B cell (primary cell): ENCODE results near the gene COMT. TPM values are rescaled to one million over a fixed set of nuclear protein-coding genes. Genes with fewer than 3 reads are reported as not detected.

ENCODE experiments used
- ATAC-seq: fragments of 200-7000 bp; cut with Tn5 transposase; one replicate; pipeline ENCODE4 v1.10.0; 2021; ENCODE audit warnings: low read depth, mild to moderate bottlenecking, moderate number of reproducible peaks, moderate library complexity
- CTCF ChIA-PET: fragments of 350-600 bp; sonication (Branson Sonifier 250); formaldehyde crosslinking; loops from one replicate; lab custom pipeline; 2021; ENCODE audit warnings: antibody characterized with exemption, inconsistent platforms; lab: Charles Lee
- POLR2A ChIA-PET: fragments of 350-600 bp; sonication (Branson Sonifier 250); formaldehyde crosslinking; loops from one replicate; lab custom pipeline; 2021; ENCODE audit warnings: antibody characterized with exemption; lab: Charles Lee
- DNase-seq: peaks from one replicate; pipeline ENCODE4 v3.0.0; 2013
- H2AFZ ChIP-seq: 2 replicates; pipeline ENCODE4 v1.6.1; 2012; ENCODE audit warnings: mild to moderate bottlenecking, low read depth, low read length; ENCODE audit not compliant: insufficient read depth, poor library complexity, severe bottlenecking
- H3K27ac ChIP-seq, 2 donors: 1 replicate in 1 of 2; 2 replicates in 1 of 2; pipeline ENCODE4 v1.5.1; 2012 to 2013; ENCODE audit warnings: low read length in 2 of 2, mild to moderate bottlenecking in 2 of 2, moderate library complexity in 1 of 2
- H3K27me3 ChIP-seq, 4 experiments: fragments of 200-600 bp in 1 of 4; sonication (generic) in 1 of 4; replicated peaks in 1 of 4; 1 replicate in 2 of 4; 2 replicates in 2 of 4; pipeline versions ENCODE4 v1.6.1 to v1.7.0; 2013 to 2016; ENCODE audit warnings: low read length in 3 of 4, mild to moderate bottlenecking in 2 of 4, mixed read lengths in 1 of 4, moderate library complexity in 1 of 4; ENCODE audit not compliant: insufficient read depth in 4 of 4, control insufficient read depth in 3 of 4; ENCODE audit errors: control extremely low read depth in 1 of 4
- H3K36me3 ChIP-seq, 2 experiments: replicated peaks in 1 of 2; 1 replicate in 1 of 2; 2 replicates in 1 of 2; pipeline versions ENCODE4 v1.6.1 to v1.7.1; 2013; ENCODE audit warnings: low read length in 1 of 2; ENCODE audit not compliant: insufficient read depth in 2 of 2, control insufficient read depth in 1 of 2; ENCODE audit errors: control extremely low read depth in 1 of 2, extremely low read depth in 1 of 2
- H3K4me1 ChIP-seq, 2 donors: fragments of 200-600 bp in 1 of 2; sonication (generic) in 1 of 2; 1 replicate in 1 of 2; 2 replicates in 1 of 2; pipeline versions ENCODE4 v1.5.1 to v1.6.1; 2013 to 2017; ENCODE audit warnings: low read length in 2 of 2; ENCODE audit not compliant: control insufficient read depth in 2 of 2, insufficient read depth in 2 of 2
- H3K4me2 ChIP-seq: replicated peaks from 2 replicates; pipeline ENCODE3; 2012; ENCODE audit warnings: mild to moderate bottlenecking, low read depth, low read length; ENCODE audit not compliant: poor library complexity, severe bottlenecking
- H3K4me3 ChIP-seq, 5 experiments: fragments of 200-600 bp in 1 of 5; sonication (generic) in 1 of 5; 1 replicate in 3 of 5; 2 replicates in 2 of 5; pipeline versions ENCODE4 v1.5.1 to v1.7.0; 2011 to 2016; ENCODE audit warnings: low read length in 4 of 5, mild to moderate bottlenecking in 4 of 5, low read depth in 2 of 5, control low read depth in 1 of 5, moderate library complexity in 1 of 5; ENCODE audit not compliant: insufficient read depth in 1 of 5; ENCODE audit errors: control extremely low read depth in 1 of 5, extremely low read depth in 1 of 5
- H3K79me2 ChIP-seq: fragments of 200-600 bp; sonication (generic); one replicate; pipeline ENCODE4 v1.6.0; 2016; ENCODE audit warnings: low read length; ENCODE audit not compliant: control insufficient read depth, insufficient read depth
- H3K9ac ChIP-seq: fragments of 200-600 bp; sonication (generic); 2 replicates; pipeline ENCODE4 v1.6.1; 2017; ENCODE audit warnings: mild to moderate bottlenecking, low read length, moderate library complexity
- H3K9me3 ChIP-seq, 3 donors: one replicate each; pipeline versions ENCODE4 v1.6.1 to v1.7.1; 2013; ENCODE audit warnings: low read length in 2 of 3; ENCODE audit not compliant: control insufficient read depth in 2 of 3, insufficient read depth in 1 of 3; ENCODE audit errors: control extremely low read depth in 1 of 3
- H4K20me1 ChIP-seq: 2 replicates; pipeline ENCODE4 v1.6.0; 2012; ENCODE audit warnings: mild to moderate bottlenecking, low read length; ENCODE audit not compliant: insufficient read depth, control insufficient read depth, poor library complexity, severe bottlenecking
- H3K27ac Mint-ChIP-seq: one replicate; pipeline ENCODE4 v1.8.0; 2021; ENCODE audit warnings: mixed read lengths
- H3K27me3 Mint-ChIP-seq: one replicate; pipeline ENCODE4 v1.8.0; 2021; ENCODE audit warnings: mixed read lengths
- H3K4me1 Mint-ChIP-seq: one replicate; pipeline ENCODE4 v1.8.0; 2021; ENCODE audit warnings: mixed read lengths
- H3K4me3 Mint-ChIP-seq: one replicate; pipeline ENCODE4 v1.8.0; 2021; ENCODE audit warnings: mixed read lengths
- H3K9me3 Mint-ChIP-seq: one replicate; pipeline ENCODE4 v1.8.0; 2022; ENCODE audit warnings: mixed read lengths; ENCODE audit not compliant: insufficient read depth
- EZH2 ChIP-seq: IDR thresholded peaks from 2 replicates; pipeline ENCODE4 v1.6.1; 2012; ENCODE audit warnings: borderline replicate concordance, low read depth, mild to moderate bottlenecking, moderate library complexity, low read length; ENCODE audit not compliant: insufficient read depth, poor library complexity, severe bottlenecking
- WGBS: methylation state at CpG from one replicate; pipeline ENCODE4 v1.1.5; 2013; ENCODE audit warnings: missing lambda C conversion rate; ENCODE audit not compliant: insufficient coverage; 5-methylcytosine and 5-hydroxymethylcytosine counted together
- intact Hi-C: fragments of 100-400 bp; cut with micrococcal nuclease; formaldehyde crosslinking; loops from one replicate; pipeline ENCODE4 v1.10.0; 2022
- polyA plus RNA-seq: library from polyadenylated mRNA; depleted of rRNA; stranded (reverse); fragments of >200 nt; gene quantifications from 2 replicates; pipeline ENCODE4 v1.2.3, GENCODE V29; 2012
- total RNA-seq, 2 donors: library from RNA; stranded (reverse); fragments of 120-200 nt in 1 of 2; gene quantifications; 1 replicate in 1 of 2; 2 replicates in 1 of 2; pipeline versions ENCODE4 v1.2.3 to v1.2.4, GENCODE V29; 2013 to 2022
- TF ChIP-seq, protein P1 (sequence below): fragments of 200-600 bp; IDR thresholded peaks from one replicate; pipeline ENCODE4 v1.8.0; 2022; ENCODE audit warnings: antibody characterized with exemption, mild to moderate bottlenecking

Gene COMT
- total and polyA plus RNA-seq, 2 donors (not counting 1 experiment from before 2014, with no cell fraction given), result 32.6 to 58.3 TPM

GRCh38 chr22:19976671-19977070, 35.1 kb downstream of the COMT start:
- intact Hi-C loops, result no loop called here
- Histone ChIP-seq H3K79me2 (no peaks in the 10 kb centered on the region), H3K9ac (no peak overlapping the region), H3K4me3 (no peak overlapping the region), H3K27ac (no peak overlapping the region), H3K36me3 (no peaks in the 10 kb centered on the region), H3K4me1 (no peaks in the 10 kb centered on the region), H3K9me3 (no peaks in the 10 kb centered on the region), H2AFZ (no peak overlapping the region), H4K20me1 (no peaks in the 10 kb centered on the region), H3K4me2 (no peak overlapping the region), H3K27me3 (no peaks in the 10 kb centered on the region)
- Mint-ChIP-seq H3K4me3 (no peak overlapping the region), H3K27ac (no peak overlapping the region), H3K4me1 (peaks cover 9% of the 10 kb centered on the region), H3K27me3 (no peaks in the 10 kb centered on the region), H3K9me3 (no peaks in the 10 kb centered on the region)
- no peak for ATAC-seq
- 100% methylated on average over 2 of the region's 3 CpGs for WGBS
- POLR2A ChIA-PET, result no interaction called here
- TF ChIP-seq EZH2, result no peak
- TF ChIP-seq, protein P1, sequence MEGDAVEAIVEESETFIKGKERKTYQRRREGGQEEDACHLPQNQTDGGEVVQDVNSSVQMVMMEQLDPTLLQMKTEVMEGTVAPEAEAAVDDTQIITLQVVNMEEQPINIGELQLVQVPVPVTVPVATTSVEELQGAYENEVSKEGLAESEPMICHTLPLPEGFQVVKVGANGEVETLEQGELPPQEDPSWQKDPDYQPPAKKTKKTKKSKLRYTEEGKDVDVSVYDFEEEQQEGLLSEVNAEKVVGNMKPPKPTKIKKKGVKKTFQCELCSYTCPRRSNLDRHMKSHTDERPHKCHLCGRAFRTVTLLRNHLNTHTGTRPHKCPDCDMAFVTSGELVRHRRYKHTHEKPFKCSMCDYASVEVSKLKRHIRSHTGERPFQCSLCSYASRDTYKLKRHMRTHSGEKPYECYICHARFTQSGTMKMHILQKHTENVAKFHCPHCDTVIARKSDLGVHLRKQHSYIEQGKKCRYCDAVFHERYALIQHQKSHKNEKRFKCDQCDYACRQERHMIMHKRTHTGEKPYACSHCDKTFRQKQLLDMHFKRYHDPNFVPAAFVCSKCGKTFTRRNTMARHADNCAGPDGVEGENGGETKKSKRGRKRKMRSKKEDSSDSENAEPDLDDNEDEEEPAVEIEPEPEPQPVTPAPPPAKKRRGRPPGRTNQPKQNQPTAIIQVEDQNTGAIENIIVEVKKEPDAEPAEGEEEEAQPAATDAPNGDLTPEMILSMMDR, result no peak
- no peak for DNase-seq
- CTCF ChIA-PET, result no interaction called here

DNA sequence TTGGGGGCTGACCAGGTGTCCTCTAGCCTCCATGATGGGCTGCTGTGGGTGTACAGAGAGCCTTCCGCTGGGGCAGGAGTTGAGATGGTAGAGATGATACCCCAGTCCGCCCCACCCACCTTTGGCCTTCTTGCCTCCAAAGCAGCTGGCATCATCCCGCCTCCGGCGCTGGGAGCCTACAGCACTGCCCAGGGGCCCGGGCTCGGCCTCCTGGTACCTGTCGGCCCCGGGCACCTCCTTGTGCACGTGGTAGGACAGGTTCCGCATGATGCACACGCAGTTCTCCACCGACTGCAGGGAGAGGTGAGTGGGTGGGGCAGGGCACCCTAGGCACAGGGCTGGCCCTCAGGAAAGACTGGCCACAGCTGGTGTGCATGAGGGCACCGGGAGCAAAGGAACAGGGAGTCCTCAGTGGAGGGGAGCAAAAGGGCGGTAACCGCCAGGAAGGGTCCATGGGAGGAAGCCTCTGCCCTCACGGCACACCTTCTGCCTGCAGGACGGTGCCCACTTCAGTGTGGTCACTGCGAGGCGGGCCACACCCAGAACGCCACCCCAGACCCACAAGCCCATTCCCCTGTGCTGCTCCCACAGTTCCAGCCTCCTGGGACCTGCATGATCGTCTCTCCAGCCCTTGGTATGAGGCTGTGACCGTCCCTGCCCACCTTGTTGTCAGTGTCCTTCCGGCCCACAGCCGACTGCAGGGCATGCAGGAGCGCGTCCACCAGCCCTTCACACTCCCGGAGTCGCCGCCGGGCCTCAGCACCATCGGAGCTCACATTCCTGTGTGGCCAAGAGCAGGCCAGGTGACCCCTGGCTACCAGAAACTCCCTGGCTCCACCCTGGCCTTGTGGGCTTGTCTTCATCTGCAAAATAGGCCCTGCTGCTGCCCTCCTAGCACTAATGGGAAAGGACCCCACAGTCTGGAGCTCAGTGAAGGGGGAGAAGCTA, 36.0 kb downstream of the COMT start:
- Mint-ChIP-seq H3K4me1 (peaks cover 9% of the 10 kb centered on the region), H3K4me3 (no peak overlapping the region), H3K9me3 (no peaks in the 10 kb centered on the region), H3K27ac (no peak overlapping the region), H3K27me3 (no peaks in the 10 kb centered on the region)
- H3K9me3 ChIP-seq, result no peaks in the 10 kb centered on the region
- 95% methylated on average over 32 of the region's 32 CpGs for WGBS
- TF ChIP-seq, protein P1, result no peak
- TF ChIP-seq EZH2, result no peak
- H3K4me2 ChIP-seq, result no peak overlapping the region
- H3K4me1 ChIP-seq, result no peaks in the 10 kb centered on the region
- intact Hi-C loops, result no loop called here
- no peak overlapping the region for H3K9ac ChIP-seq
- H2AFZ ChIP-seq, result no peak overlapping the region
- no peaks in the 10 kb centered on the region for H3K27me3 ChIP-seq
- H3K4me3 ChIP-seq, result no peak overlapping the region
- no peak overlapping the region for H3K27ac ChIP-seq
- H4K20me1 ChIP-seq, result no peaks in the 10 kb centered on the region
- POLR2A ChIA-PET, result no interaction called here
- DNase-seq, result no peak
- H3K79me2 ChIP-seq, result no peaks in the 10 kb centered on the region
- CTCF ChIA-PET, result interaction anchor here (0.8 to 1.4 kb wide), 2 partner anchors 36 to 180 kb away, joined by 3 to 5 read pairs; no protein-coding TSS in a partner anchor
- no peak for ATAC-seq
- H3K36me3 ChIP-seq, result no peaks in the 10 kb centered on the region
